H1 (cell line): ENCODE results near the gene WSCD1. TPM values are rescaled to one million over a fixed set of nuclear protein-coding genes. Genes with fewer than 3 reads are reported as not detected.

Source experiments
- BACH1 ChIP-seq: IDR thresholded peaks from 2 replicates; pipeline ENCODE4 v1.6.1; 2012; ENCODE audit warnings: low read length, improper control_type of control experiment
- CHD1 ChIP-seq: IDR thresholded peaks from 2 replicates; pipeline ENCODE4 v1.6.1; 2012; ENCODE audit warnings: low read depth, low read length, improper control_type of control experiment
- KDM4A ChIP-seq: IDR thresholded peaks from one replicate; pipeline ENCODE4 v1.7.1; 2012; ENCODE audit warnings: low read depth, mild to moderate bottlenecking, moderate library complexity, low read length, inconsistent platforms; ENCODE audit not compliant: severe bottlenecking
- POLR2A ChIP-seq, 2 experiments: IDR thresholded peaks; 1 replicate in 1 of 2; 2 replicates in 1 of 2; pipeline ENCODE4 v1.6.1; 2011; ENCODE audit warnings: low read depth in 2 of 2, low read length in 2 of 2, mild to moderate bottlenecking in 2 of 2; ENCODE audit errors: control extremely low read depth in 1 of 2
- RXRA ChIP-seq: IDR thresholded peaks from 2 replicates; pipeline ENCODE4 v1.6.1; 2011; ENCODE audit warnings: low read depth, mild to moderate bottlenecking, low read length, moderate library complexity; ENCODE audit not compliant: insufficient read depth
- SP2 ChIP-seq: IDR thresholded peaks from 2 replicates; pipeline ENCODE4 v1.6.1; 2012; ENCODE audit warnings: mild to moderate bottlenecking, low read length, inconsistent platforms
- SUZ12 ChIP-seq: fragments of 200-600 bp; sonication (generic); IDR thresholded peaks from 2 replicates; pipeline ENCODE4 v1.6.1; 2012; ENCODE audit warnings: mild to moderate bottlenecking, inconsistent platforms, low read length, moderate library complexity, mixed read lengths
- TBP ChIP-seq: IDR thresholded peaks from 2 replicates; pipeline ENCODE4 v1.6.1; 2011; ENCODE audit warnings: low read depth, low read length, improper control_type of control experiment
- polyA plus RNA-seq, 7 experiments: library from polyadenylated mRNA; depleted of rRNA in 3 of 7; stranded (reverse) in 5 of 7; unstranded in 2 of 7; fragments of >200 nt in 5 of 7; fragments of 200-250 nt in 2 of 7; gene quantifications; 1 replicate in 5 of 7; 2 replicates in 1 of 7; 4 replicates in 1 of 7; pipeline versions ENCODE4 v1.2.1 to v1.2.3, GENCODE V29; 2011 to 2013; ENCODE audit warnings: missing spikeins in 2 of 7, mixed read lengths in 2 of 7
- total RNA-seq: library from RNA; stranded (reverse); fragmentation: NEBNext Ultra II Directional; extraction: Animal tissue kit (Norgen Biotek cat#: 25700); gene quantifications from 2 replicates; pipeline ENCODE4 v1.2.1, GENCODE V29; 2021
- TF ChIP-seq, protein P1 (sequence below): IDR thresholded peaks from 2 replicates; pipeline ENCODE4 v1.6.1; 2011; ENCODE audit warnings: low read depth, mild to moderate bottlenecking, low read length; ENCODE audit not compliant: insufficient read depth

The WSCD1 gene
- total and polyA plus RNA-seq, 2 of the 8 experiments (the other 6 are each of a cell fraction or from before 2014, with no cell fraction given) = 21.9 to 39.0 TPM

DNA sequence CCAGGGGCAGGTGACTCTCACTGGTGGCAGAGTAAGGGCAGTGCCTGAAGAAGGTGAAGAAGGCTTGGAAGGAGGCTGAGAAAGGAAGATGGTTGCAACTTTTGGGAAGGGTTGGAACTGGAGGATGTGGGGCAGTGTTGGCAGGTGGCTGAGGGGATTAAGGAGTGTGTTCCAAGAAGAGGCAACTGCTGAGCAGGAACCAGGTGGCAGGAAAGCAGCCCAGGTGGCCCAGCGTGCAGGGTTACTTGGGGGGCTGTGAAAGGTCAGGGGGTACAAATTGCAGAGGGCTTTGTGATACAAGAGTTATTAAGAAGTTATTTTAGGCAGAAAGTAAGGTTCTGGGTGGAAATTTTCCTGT, 28.6 kb downstream of the WSCD1 start (continued):
- no peak for TF ChIP-seq POLR2A (IDR thresholded peaks at IDR 0.05; ENCODE audit: control extremely low read depth in 1 of 2, low read depth in 2 of 2, low read length in 2 of 2)
- no peak for TF ChIP-seq RXRA
- no peak for TF ChIP-seq BACH1
- TF ChIP-seq KDM4A = no peak
- no peak for TF ChIP-seq SP2
- no peak for TF ChIP-seq SUZ12
- no peak for TF ChIP-seq TBP
- TF ChIP-seq, protein P1, sequence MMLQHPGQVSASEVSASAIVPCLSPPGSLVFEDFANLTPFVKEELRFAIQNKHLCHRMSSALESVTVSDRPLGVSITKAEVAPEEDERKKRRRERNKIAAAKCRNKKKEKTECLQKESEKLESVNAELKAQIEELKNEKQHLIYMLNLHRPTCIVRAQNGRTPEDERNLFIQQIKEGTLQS = no peak
- no peak for TF ChIP-seq CHD1
- TF ChIP-seq, all 59 proteins: peak for 0
